NOMO-1 treated with DMSO at 0.1 percent for 48 hours (cell line): Measurements from ENCODE around the gene PIK3C2G.
"Not testable (repeated sequence)": the region's sequence is repeated elsewhere in the genome, so short reads cannot be mapped to it uniquely, and the experiment has no call there.

ENCODE experiments used
- DNase-seq: peaks from one replicate; lab custom pipeline; 2025; ENCODE audit not compliant: unreplicated experiment; lab: John Stamatoyannopoulos, UW

Gene PIK3C2G

GRCh38 chr12:18690653-18691052 lies 429.3 kb downstream of the PIK3C2G start:
- DNase-seq, result no peak

- DNase-seq, result not testable (repeated sequence)
Measured at GRCh38 chr12:18693986-18694385, 432.7 kb downstream of the PIK3C2G start.

GRCh38 chr12:18696971-18697602 lies 435.8 kb downstream of the PIK3C2G start:
- no peak for DNase-seq
